Measurements from ENCODE around the gene G2E3.
"Not testable (repeated sequence)": the region's sequence is repeated elsewhere in the genome, so short reads cannot be mapped to it uniquely, and the experiment has no call there.

Gene G2E3

GRCh38 chr14:30558675-30559555, at the start of gene G2E3:
TSS of gene G2E3 (plus strand) at chr14:30559158. CDS start at chr14:30581080, 21,922 bp downstream.
- DNase-seq (ENCODE audit: low read depth): peak; percentile 84

GRCh38 chr14:30517737-30518136, 41.2 kb upstream of the G2E3 start:
- DNase-seq (ENCODE audit: low read depth): no peak

GRCh38 chr14:30518867-30519560, 39.9 kb upstream of the G2E3 start:
- no peak for DNase-seq (ENCODE audit: low read depth)

GRCh38 chr14:30519961-30520360, 39.0 kb upstream of the G2E3 start:
- DNase-seq (ENCODE audit: low read depth): no peak

- DNase-seq (ENCODE audit: low read depth): no peak
Observed at GRCh38 chr14:30520536-30520935, 38.4 kb upstream of the G2E3 start.

- DNase-seq (ENCODE audit: low read depth): no peak
Observed at GRCh38 chr14:30521899-30522736, 36.8 kb upstream of the G2E3 start.

- DNase-seq (ENCODE audit: low read depth): no peak
Observed at GRCh38 chr14:30525833-30526232, 33.1 kb upstream of the G2E3 start.

- no peak for DNase-seq (ENCODE audit: low read depth)
Observed at GRCh38 chr14:30527196-30527595, 31.8 kb upstream of the G2E3 start.

- DNase-seq (ENCODE audit: low read depth): no peak
Observed at GRCh38 chr14:30528119-30528518, 30.8 kb upstream of the G2E3 start.

GRCh38 chr14:30528778-30529642, 29.9 kb upstream of the G2E3 start:
- DNase-seq (ENCODE audit: low read depth): no peak

GRCh38 chr14:30532264-30532663, 26.7 kb upstream of the G2E3 start:
- no peak for DNase-seq (ENCODE audit: low read depth)

- DNase-seq (ENCODE audit: low read depth): no peak
Observed at GRCh38 chr14:30533126-30533525, 25.8 kb upstream of the G2E3 start.

GRCh38 chr14:30541318-30541717, 17.6 kb upstream of the G2E3 start:
- DNase-seq (ENCODE audit: low read depth): no peak

- DNase-seq (ENCODE audit: low read depth): not testable (repeated sequence)
Observed at GRCh38 chr14:30546735-30547134, 12.2 kb upstream of the G2E3 start.

GRCh38 chr14:30547388-30548048, 11.4 kb upstream of the G2E3 start:
- no peak for DNase-seq (ENCODE audit: low read depth)

- DNase-seq (ENCODE audit: low read depth): no peak
Observed at GRCh38 chr14:30550335-30550734, 8.6 kb upstream of the G2E3 start.

GRCh38 chr14:30551460-30551859, 7.5 kb upstream of the G2E3 start:
- no peak for DNase-seq (ENCODE audit: low read depth)

GRCh38 chr14:30553311-30553989, 5.5 kb upstream of the G2E3 start:
- DNase-seq (ENCODE audit: low read depth): no peak

GRCh38 chr14:30558362-30558674, 640 bp upstream of the G2E3 start:
- no peak for DNase-seq (ENCODE audit: low read depth)

GRCh38 chr14:30559638-30560091, 707 bp downstream of the G2E3 start:
- DNase-seq (ENCODE audit: low read depth): no peak
